GM12864 (cell line): Measurements from ENCODE around the gene PRORP.

ENCODE experiments used
- DNase-seq: peaks from one replicate; pipeline ENCODE4 v3.0.0-alpha.2; 2011; ENCODE audit warnings: low read depth
- H3K4me3 ChIP-seq: 2 replicates; pipeline ENCODE4 v1.5.1; 2011; ENCODE audit warnings: mild to moderate bottlenecking, low read depth, low read length, control low read depth
- TF ChIP-seq, protein P1 (sequence below): IDR thresholded peaks from 2 replicates; pipeline ENCODE4 v1.5.1; 2011; ENCODE audit warnings: low read depth, mild to moderate bottlenecking, moderate library complexity, low read length, control low read depth, inconsistent platforms; ENCODE audit errors: missing control alignments

Gene PRORP

DNA sequence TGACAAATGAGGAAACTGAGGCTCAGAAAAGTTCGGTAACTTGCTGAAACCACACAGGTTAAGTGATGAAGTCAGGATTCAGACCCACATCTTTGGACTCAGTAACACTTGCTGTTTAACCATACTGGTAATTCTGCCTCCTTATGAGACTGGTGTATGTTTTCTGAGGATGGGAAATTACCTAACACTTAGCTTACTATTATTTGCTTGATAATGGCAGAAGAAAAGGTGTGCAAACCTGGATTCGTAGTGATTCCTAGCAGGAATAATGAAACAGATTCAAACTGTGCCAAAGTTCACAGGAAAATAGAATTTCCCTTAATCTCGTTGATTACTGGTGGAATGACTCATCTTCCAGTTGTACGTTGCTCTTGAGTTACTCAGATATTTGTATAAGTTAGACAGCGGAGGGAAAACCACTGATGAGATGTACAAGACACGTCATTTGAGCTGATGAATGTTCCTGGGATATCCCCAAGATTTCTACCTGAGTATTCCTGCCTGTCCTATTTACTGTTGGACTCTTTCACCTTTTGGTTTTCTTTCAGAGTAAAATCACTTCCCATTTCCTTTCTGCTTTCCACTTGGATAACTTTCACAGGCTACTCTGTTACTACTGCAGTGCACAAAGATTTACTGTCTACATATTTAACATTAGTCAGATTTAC, 37.5 kb downstream of the PRORP start:
- TF ChIP-seq, protein P1, sequence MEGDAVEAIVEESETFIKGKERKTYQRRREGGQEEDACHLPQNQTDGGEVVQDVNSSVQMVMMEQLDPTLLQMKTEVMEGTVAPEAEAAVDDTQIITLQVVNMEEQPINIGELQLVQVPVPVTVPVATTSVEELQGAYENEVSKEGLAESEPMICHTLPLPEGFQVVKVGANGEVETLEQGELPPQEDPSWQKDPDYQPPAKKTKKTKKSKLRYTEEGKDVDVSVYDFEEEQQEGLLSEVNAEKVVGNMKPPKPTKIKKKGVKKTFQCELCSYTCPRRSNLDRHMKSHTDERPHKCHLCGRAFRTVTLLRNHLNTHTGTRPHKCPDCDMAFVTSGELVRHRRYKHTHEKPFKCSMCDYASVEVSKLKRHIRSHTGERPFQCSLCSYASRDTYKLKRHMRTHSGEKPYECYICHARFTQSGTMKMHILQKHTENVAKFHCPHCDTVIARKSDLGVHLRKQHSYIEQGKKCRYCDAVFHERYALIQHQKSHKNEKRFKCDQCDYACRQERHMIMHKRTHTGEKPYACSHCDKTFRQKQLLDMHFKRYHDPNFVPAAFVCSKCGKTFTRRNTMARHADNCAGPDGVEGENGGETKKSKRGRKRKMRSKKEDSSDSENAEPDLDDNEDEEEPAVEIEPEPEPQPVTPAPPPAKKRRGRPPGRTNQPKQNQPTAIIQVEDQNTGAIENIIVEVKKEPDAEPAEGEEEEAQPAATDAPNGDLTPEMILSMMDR, result no peak
- H3K4me3 ChIP-seq, result no peak overlapping the region
- DNase-seq, result no peak

DNA sequence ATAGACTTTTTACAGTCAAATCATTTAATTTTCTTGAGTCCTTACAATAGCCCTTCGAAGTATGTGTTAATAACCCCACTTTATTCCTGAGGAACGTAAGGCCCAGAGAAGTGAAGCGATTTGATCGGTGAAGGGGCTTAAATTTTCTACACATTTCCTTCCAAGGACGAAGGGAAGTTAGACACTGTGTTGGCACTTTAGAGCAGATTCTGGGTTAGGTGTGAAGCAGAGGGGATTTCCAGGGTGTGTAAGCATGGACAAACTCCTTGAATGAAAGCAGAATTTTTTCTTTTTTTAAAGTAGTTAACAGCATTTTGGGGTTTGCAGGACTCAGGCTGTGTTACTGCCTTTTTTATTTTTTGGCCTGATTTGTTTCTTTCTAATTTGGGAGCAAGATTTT, 38.9 kb downstream of the PRORP start:
- TF ChIP-seq, protein P1, result no peak
- no peak for DNase-seq
- no peak overlapping the region for H3K4me3 ChIP-seq

DNA sequence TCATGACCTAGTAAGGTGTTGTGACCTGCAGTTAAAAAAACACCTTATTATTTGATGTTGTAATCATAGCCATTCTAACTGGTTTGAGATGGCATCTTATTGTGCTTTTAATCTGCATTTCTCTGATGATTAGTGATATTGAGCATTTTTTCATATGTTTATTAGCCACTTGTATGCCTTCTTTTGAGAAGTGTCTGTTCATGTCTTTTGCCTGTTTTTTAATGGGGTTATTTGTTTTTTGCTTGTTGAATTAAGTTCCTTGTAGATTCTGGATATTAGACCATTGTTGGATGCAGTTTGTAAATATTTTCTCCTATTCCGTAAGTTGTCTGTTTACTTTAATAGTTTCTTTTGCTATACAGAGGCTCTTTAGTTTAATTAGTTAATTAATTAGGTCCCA, 41.0 kb downstream of the PRORP start:
- no peak overlapping the region for H3K4me3 ChIP-seq
- TF ChIP-seq, protein P1, result no peak
- DNase-seq, result no peak

DNA sequence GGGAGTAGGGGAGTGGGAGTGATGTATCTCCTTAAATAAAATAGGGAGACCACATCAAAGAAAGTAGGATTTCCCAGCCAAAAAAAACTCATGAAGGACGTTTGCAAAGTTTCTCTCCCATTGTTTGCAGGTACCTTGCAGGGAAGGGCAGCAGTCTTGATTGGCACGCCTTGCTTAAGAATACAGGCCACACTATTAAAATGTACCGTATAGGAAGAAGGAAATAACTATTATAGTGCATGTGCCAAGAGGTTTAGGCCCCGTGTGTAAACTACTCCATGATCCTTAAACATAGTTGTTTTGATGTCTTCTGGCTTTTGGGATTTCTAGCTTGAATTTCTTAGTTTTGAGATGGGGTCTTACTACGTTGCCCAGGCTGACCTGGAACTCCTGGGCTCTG, 42.5 kb downstream of the PRORP start:
- DNase-seq, result no peak
- no peak overlapping the region for H3K4me3 ChIP-seq
- TF ChIP-seq, protein P1, result no peak

DNA sequence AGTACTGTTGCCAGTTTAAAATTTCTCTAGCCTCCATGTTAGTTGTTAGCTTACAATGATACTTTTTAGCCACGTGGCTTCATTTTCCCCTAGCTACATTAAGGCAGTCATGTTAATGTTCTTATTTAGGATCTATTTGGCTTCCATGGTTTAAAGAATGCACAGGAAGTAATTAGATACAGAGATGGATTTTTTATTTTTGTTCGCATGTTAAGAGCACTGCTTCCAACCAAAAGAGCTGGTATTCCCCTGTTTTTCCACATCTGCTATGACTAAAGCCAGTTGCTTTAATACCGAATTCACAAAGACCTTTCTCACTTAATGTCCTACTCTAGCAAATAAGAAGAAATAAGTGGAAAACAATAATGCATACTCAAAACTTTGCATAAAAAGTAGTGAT, 45.1 kb downstream of the PRORP start:
- DNase-seq, result no peak
- TF ChIP-seq, protein P1, result no peak
- no peak overlapping the region for H3K4me3 ChIP-seq
